Mucosa of stomach (tissue), 1 donor: ENCODE results near the gene ARHGAP22.
"Not testable (repeated sequence)": the region's sequence is repeated elsewhere in the genome, so short reads cannot be mapped to it uniquely, and the experiment has no call there.

Experiments used
- H3K27me3 ChIP-seq: one replicate; pipeline ENCODE4 v1.7.0; 2013; ENCODE audit warnings: mild to moderate bottlenecking, low read length; ENCODE audit not compliant: control insufficient read depth, insufficient read depth
- H3K36me3 ChIP-seq: one replicate; pipeline ENCODE4 v1.7.0; 2013; ENCODE audit warnings: low read length; ENCODE audit not compliant: control insufficient read depth, insufficient read depth
- H3K4me1 ChIP-seq: one replicate; pipeline ENCODE4 v1.7.0; 2013; ENCODE audit warnings: mild to moderate bottlenecking, low read length; ENCODE audit not compliant: control insufficient read depth, insufficient read depth
- H3K4me3 ChIP-seq: one replicate; pipeline ENCODE4 v1.7.0; 2013; ENCODE audit warnings: low read length
- H3K9ac ChIP-seq: one replicate; pipeline ENCODE4 v1.7.0; 2013; ENCODE audit warnings: mild to moderate bottlenecking, low read length, moderate library complexity
- H3K9me3 ChIP-seq: one replicate; pipeline ENCODE4 v1.7.0; 2013; ENCODE audit warnings: mild to moderate bottlenecking, low read length, moderate library complexity; ENCODE audit not compliant: control insufficient read depth
- donor health status: Pancreatic carcinoma.

The ARHGAP22 gene

GRCh38 chr10:48439031-48439430, 165.8 kb downstream of the ARHGAP22 start:
- Histone ChIP-seq H3K27me3 (no peaks in the 10 kb centered on the region), H3K4me1 (peaks cover 4% of the 10 kb centered on the region), H3K4me3 (no peak overlapping the region), H3K9ac (no peak overlapping the region), H3K36me3 (no peaks in the 10 kb centered on the region), H3K9me3 (no peaks in the 10 kb centered on the region)

GRCh38 chr10:48437546-48437945, 167.3 kb downstream of the ARHGAP22 start:
- H3K4me3 ChIP-seq: no peak overlapping the region
- no peaks in the 10 kb centered on the region for H3K36me3 ChIP-seq
- no peaks in the 10 kb centered on the region for H3K9me3 ChIP-seq
- no peaks in the 10 kb centered on the region for H3K27me3 ChIP-seq
- H3K4me1 ChIP-seq: peaks cover 4% of the 10 kb centered on the region
- no peak overlapping the region for H3K9ac ChIP-seq

GRCh38 chr10:48431871-48432270, 173.0 kb downstream of the ARHGAP22 start:
- H3K4me3 ChIP-seq: no peak overlapping the region
- no peaks in the 10 kb centered on the region for H3K4me1 ChIP-seq
- no peaks in the 10 kb centered on the region for H3K27me3 ChIP-seq
- H3K9me3 ChIP-seq: no peaks in the 10 kb centered on the region
- H3K36me3 ChIP-seq: no peaks in the 10 kb centered on the region
- H3K9ac ChIP-seq: no peak overlapping the region

GRCh38 chr10:48430402-48430993, 174.4 kb downstream of the ARHGAP22 start:
- Histone ChIP-seq H3K4me3 (no peak overlapping the region), H3K9me3 (no peaks in the 10 kb centered on the region), H3K4me1 (no peaks in the 10 kb centered on the region), H3K27me3 (no peaks in the 10 kb centered on the region), H3K9ac (no peak overlapping the region), H3K36me3 (no peaks in the 10 kb centered on the region)

- no peaks in the 10 kb centered on the region for H3K4me1 ChIP-seq
- H3K4me3 ChIP-seq: no peak overlapping the region
- H3K9ac ChIP-seq: no peak overlapping the region
- no peaks in the 10 kb centered on the region for H3K9me3 ChIP-seq
- no peaks in the 10 kb centered on the region for H3K36me3 ChIP-seq
- no peaks in the 10 kb centered on the region for H3K27me3 ChIP-seq
Measured at GRCh38 chr10:48429309-48429708, 175.6 kb downstream of the ARHGAP22 start.

GRCh38 chr10:48428896-48429295, 176.0 kb downstream of the ARHGAP22 start:
- H3K9ac ChIP-seq: no peak overlapping the region
- no peak overlapping the region for H3K4me3 ChIP-seq
- no peaks in the 10 kb centered on the region for H3K27me3 ChIP-seq
- no peaks in the 10 kb centered on the region for H3K36me3 ChIP-seq
- H3K4me1 ChIP-seq: no peaks in the 10 kb centered on the region
- no peaks in the 10 kb centered on the region for H3K9me3 ChIP-seq

- H3K4me3 ChIP-seq: no peak overlapping the region
- H3K36me3 ChIP-seq: no peaks in the 10 kb centered on the region
- no peaks in the 10 kb centered on the region for H3K4me1 ChIP-seq
- no peaks in the 10 kb centered on the region for H3K9me3 ChIP-seq
- H3K27me3 ChIP-seq: no peaks in the 10 kb centered on the region
- H3K9ac ChIP-seq: no peak overlapping the region
Measured at GRCh38 chr10:48423884-48424283, 181.0 kb downstream of the ARHGAP22 start.

- not testable (repeated sequence) for H3K4me1 ChIP-seq, H3K27me3 ChIP-seq, H3K9me3 ChIP-seq, H3K36me3 ChIP-seq, H3K4me3 ChIP-seq, H3K9ac ChIP-seq
Measured at GRCh38 chr10:48421862-48422261, 183.0 kb downstream of the ARHGAP22 start.

- Histone ChIP-seq H3K4me1 (no peaks in the 10 kb centered on the region), H3K36me3 (no peaks in the 10 kb centered on the region), H3K9ac (no peak overlapping the region), H3K4me3 (no peak overlapping the region), H3K9me3 (no peaks in the 10 kb centered on the region), H3K27me3 (no peaks in the 10 kb centered on the region)
Measured at GRCh38 chr10:48419714-48420113, 185.2 kb downstream of the ARHGAP22 start.

GRCh38 chr10:48418189-48418788, 186.6 kb downstream of the ARHGAP22 start:
- no peaks in the 10 kb centered on the region for H3K9me3 ChIP-seq
- no peak overlapping the region for H3K9ac ChIP-seq
- no peak overlapping the region for H3K4me3 ChIP-seq
- H3K4me1 ChIP-seq: no peaks in the 10 kb centered on the region
- no peaks in the 10 kb centered on the region for H3K36me3 ChIP-seq
- no peaks in the 10 kb centered on the region for H3K27me3 ChIP-seq

- Histone ChIP-seq H3K27me3 (no peaks in the 10 kb centered on the region), H3K4me3 (no peak overlapping the region), H3K4me1 (no peaks in the 10 kb centered on the region), H3K36me3 (no peaks in the 10 kb centered on the region), H3K9me3 (peaks cover 2% of the 10 kb centered on the region), H3K9ac (no peak overlapping the region)
Measured at GRCh38 chr10:48417374-48417773, 187.5 kb downstream of the ARHGAP22 start.

GRCh38 chr10:48416584-48417232, 188.2 kb downstream of the ARHGAP22 start:
- Histone ChIP-seq H3K4me3 (no peak overlapping the region), H3K4me1 (no peaks in the 10 kb centered on the region), H3K9me3 (peaks cover 3% of the 10 kb centered on the region), H3K9ac (no peak overlapping the region), H3K36me3 (no peaks in the 10 kb centered on the region), H3K27me3 (no peaks in the 10 kb centered on the region)
